GM12872 (cell line): ENCODE results near the gene CCDC85C.

ENCODE experiments used
- CTCF ChIP-seq: IDR thresholded peaks from 3 replicates; pipeline ENCODE4 v1.5.1; 2011; ENCODE audit warnings: low read depth, mild to moderate bottlenecking, low read length, moderate library complexity; ENCODE audit not compliant: insufficient read depth

Gene CCDC85C

GRCh38 chr14:99551034-99551922 lies 52.7 kb downstream of the CCDC85C start:
- no peak for TF ChIP-seq CTCF

- TF ChIP-seq CTCF: no peak
These were observed 53.5 kb downstream of the CCDC85C start for GRCh38 chr14:99550387-99550992.

GRCh38 chr14:99549684-99550083 lies 54.3 kb downstream of the CCDC85C start:
- no peak for TF ChIP-seq CTCF

- TF ChIP-seq CTCF: no peak
These were observed 55.0 kb downstream of the CCDC85C start for GRCh38 chr14:99548871-99549515.

- TF ChIP-seq CTCF: no peak
These were observed 55.8 kb downstream of the CCDC85C start for GRCh38 chr14:99548255-99548654.

GRCh38 chr14:99546234-99546879 lies 57.6 kb downstream of the CCDC85C start:
- no peak for TF ChIP-seq CTCF

- no peak for TF ChIP-seq CTCF
These were observed 58.4 kb downstream of the CCDC85C start for GRCh38 chr14:99545586-99545985.
